ENCODE measurements around the gene ITGAL. TPM values are rescaled to one million over a fixed set of nuclear protein-coding genes. Genes with fewer than 3 reads are reported as not detected.

ITGAL gene
- total and polyA plus RNA-seq, 4 donors: 4.3 to 11.8 (median 6.9) TPM

DNA sequence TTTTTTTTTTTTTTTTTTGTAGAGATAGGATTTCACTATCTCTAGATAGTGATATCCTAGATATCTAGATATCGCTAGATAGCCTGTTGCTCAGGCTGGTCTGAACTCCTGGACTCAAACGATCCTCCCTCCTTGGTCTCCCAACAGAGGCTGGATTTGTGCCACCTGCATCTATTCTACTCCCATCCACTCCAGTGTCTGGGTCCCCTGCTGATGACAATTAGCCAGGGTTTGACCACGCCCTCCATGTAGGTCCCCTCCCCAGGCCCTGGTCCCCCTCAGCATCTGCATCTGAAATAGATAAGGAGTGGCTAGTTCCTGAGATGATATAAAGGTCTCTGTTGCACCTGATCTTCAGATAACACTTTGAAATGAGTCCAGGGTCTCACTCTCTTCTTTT is 96.7 kb downstream of the ITGAL start:
- no peak for DNase-seq (ENCODE audit: low spot score)
- TF ChIP-seq EGR1 (IDR thresholded peaks at IDR 0.05; ENCODE audit: low read depth in 2 of 2) (no peak), RAD21 (IDR thresholded peaks at IDR 0.05) (no peak), RXRA (IDR thresholded peaks at IDR 0.05) (no peak), NR2F2 (IDR thresholded peaks at IDR 0.05) (no peak), FOXA1 (IDR thresholded peaks at IDR 0.05) (no peak), JUND (IDR thresholded peaks at IDR 0.05) (no peak), HNF4A (conservative IDR thresholded peaks at IDR 0.05) (no peak), SP1 (IDR thresholded peaks at IDR 0.05) (no peak), YY1 (IDR thresholded peaks at IDR 0.05) (no peak), HNF4G (IDR thresholded peaks at IDR 0.05) (no peak), FOXA2 (IDR thresholded peaks at IDR 0.05) (no peak), TAF1 (conservative IDR thresholded peaks at IDR 0.05) (no peak), GABPA (IDR thresholded peaks at IDR 0.05 in 1 of 2, conservative IDR thresholded peaks at IDR 0.05 in 1 of 2) (no peak)
- TF ChIP-seq, protein P1, sequence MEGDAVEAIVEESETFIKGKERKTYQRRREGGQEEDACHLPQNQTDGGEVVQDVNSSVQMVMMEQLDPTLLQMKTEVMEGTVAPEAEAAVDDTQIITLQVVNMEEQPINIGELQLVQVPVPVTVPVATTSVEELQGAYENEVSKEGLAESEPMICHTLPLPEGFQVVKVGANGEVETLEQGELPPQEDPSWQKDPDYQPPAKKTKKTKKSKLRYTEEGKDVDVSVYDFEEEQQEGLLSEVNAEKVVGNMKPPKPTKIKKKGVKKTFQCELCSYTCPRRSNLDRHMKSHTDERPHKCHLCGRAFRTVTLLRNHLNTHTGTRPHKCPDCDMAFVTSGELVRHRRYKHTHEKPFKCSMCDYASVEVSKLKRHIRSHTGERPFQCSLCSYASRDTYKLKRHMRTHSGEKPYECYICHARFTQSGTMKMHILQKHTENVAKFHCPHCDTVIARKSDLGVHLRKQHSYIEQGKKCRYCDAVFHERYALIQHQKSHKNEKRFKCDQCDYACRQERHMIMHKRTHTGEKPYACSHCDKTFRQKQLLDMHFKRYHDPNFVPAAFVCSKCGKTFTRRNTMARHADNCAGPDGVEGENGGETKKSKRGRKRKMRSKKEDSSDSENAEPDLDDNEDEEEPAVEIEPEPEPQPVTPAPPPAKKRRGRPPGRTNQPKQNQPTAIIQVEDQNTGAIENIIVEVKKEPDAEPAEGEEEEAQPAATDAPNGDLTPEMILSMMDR (IDR thresholded peaks at IDR 0.05; ENCODE audit: low read depth, low read length, missing input control): no peak
- TF ChIP-seq, protein P2, sequence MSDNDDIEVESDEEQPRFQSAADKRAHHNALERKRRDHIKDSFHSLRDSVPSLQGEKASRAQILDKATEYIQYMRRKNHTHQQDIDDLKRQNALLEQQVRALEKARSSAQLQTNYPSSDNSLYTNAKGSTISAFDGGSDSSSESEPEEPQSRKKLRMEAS (IDR thresholded peaks at IDR 0.05): no peak
- TF ChIP-seq, protein P3, sequence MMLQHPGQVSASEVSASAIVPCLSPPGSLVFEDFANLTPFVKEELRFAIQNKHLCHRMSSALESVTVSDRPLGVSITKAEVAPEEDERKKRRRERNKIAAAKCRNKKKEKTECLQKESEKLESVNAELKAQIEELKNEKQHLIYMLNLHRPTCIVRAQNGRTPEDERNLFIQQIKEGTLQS (IDR thresholded peaks at IDR 0.05): no peak
- TF ChIP-seq, protein P4, sequence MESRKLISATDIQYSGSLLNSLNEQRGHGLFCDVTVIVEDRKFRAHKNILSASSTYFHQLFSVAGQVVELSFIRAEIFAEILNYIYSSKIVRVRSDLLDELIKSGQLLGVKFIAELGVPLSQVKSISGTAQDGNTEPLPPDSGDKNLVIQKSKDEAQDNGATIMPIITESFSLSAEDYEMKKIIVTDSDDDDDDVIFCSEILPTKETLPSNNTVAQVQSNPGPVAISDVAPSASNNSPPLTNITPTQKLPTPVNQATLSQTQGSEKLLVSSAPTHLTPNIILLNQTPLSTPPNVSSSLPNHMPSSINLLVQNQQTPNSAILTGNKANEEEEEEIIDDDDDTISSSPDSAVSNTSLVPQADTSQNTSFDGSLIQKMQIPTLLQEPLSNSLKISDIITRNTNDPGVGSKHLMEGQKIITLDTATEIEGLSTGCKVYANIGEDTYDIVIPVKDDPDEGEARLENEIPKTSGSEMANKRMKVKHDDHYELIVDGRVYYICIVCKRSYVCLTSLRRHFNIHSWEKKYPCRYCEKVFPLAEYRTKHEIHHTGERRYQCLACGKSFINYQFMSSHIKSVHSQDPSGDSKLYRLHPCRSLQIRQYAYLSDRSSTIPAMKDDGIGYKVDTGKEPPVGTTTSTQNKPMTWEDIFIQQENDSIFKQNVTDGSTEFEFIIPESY (IDR thresholded peaks at IDR 0.05): no peak
- no peaks in the 10 kb centered on the region for H3K27me3 ChIP-seq (ENCODE audit: control insufficient read depth in 4 of 4, insufficient read depth in 4 of 4, low read length in 3 of 4)
- H3K27ac ChIP-seq (ENCODE audit: low read depth in 1 of 2, low read length in 2 of 2): no peak overlapping the region
- 98% methylated on average over 3 of the region's 3 CpGs for WGBS
- no peaks in the 10 kb centered on the region for H3K9me3 ChIP-seq (ENCODE audit: control insufficient read depth in 4 of 4, low read length in 3 of 4)
- peaks cover 3 to 20% (median 13%) of the 10 kb centered on the region in 4 donors for H3K4me1 ChIP-seq (ENCODE audit: control insufficient read depth in 4 of 4, insufficient read depth in 4 of 4, low read length in 3 of 4)
- no peak overlapping the region for H3K4me3 ChIP-seq (ENCODE audit: low read depth in 1 of 3, low read length in 3 of 3)
- no peak overlapping the region for H3K9ac ChIP-seq (ENCODE audit: low read depth in 1 of 2, low read length in 2 of 2)
- peaks cover 0 to 1% (median 0%) of the 10 kb centered on the region in 4 donors for H3K36me3 ChIP-seq (ENCODE audit: control insufficient read depth in 4 of 4, insufficient read depth in 3 of 4, low read depth in 1 of 4, low read length in 3 of 4)

DNA sequence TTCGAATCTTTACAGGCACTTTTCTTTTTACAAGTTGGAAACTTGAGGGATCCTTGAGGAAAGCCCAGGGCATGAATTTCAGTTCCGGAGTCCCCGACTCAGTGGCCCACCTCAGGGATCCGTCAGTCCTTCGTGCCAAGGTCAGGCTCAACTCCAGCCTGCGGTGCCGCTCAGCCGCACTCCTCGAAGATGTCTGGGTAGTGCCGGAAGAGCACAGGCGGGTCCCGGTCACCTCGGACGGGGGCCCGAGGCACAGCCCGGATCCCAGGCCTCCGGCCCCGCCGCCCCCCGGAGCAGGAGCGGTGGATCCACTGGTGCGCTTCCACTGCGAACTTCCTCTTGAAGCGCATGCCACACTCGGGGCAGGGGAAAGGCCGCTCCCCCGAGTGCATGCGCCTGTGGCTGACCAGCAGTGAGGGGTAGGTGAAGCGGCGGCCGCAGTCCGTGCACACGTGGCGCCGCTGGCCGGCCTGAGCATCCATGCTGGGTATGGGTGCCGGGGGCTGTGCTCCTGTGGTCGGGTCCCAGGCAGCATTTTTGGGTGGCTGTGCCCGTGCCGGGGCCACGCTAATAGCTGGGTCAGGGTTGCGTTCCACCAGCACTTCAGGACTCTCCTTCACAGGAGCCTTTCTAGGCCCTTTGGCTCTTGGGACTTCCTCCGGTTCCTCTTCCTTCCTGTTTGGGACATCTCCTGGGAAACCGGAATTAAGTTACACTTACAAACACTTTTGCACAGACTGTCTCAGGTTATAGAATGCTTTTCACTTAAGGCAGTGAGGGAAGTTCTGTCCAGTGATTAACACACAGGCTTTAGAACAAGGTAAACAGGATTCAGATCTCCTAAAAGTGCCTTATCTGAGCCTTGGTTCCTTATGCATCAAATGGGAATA is 97.4 kb downstream of the ITGAL start:
- Histone ChIP-seq H3K9ac (ENCODE audit: low read depth in 1 of 2, low read length in 2 of 2) (no peak overlapping the region), H3K27ac (ENCODE audit: low read depth in 1 of 2, low read length in 2 of 2) (peak overlapping the region in 1 of 2 donors; percentile 40), H3K4me3 (ENCODE audit: low read depth in 1 of 3, low read length in 3 of 3) (no peak overlapping the region), H3K36me3 (ENCODE audit: control insufficient read depth in 4 of 4, insufficient read depth in 3 of 4, low read depth in 1 of 4, low read length in 3 of 4) (peaks cover 0 to 1% (median 0%) of the 10 kb centered on the region in 4 donors), H3K9me3 (ENCODE audit: control insufficient read depth in 4 of 4, low read length in 3 of 4) (no peaks in the 10 kb centered on the region), H3K4me1 (ENCODE audit: control insufficient read depth in 4 of 4, insufficient read depth in 4 of 4, low read length in 3 of 4) (peaks cover 3 to 20% (median 13%) of the 10 kb centered on the region in 4 donors), H3K27me3 (ENCODE audit: control insufficient read depth in 4 of 4, insufficient read depth in 4 of 4, low read length in 3 of 4) (no peaks in the 10 kb centered on the region)
- DNase-seq (ENCODE audit: low spot score): no peak
- WGBS: 87% methylated on average over 44 of the region's 44 CpGs
- TF ChIP-seq TAF1 (conservative IDR thresholded peaks at IDR 0.05) (no peak), RXRA (IDR thresholded peaks at IDR 0.05) (no peak), HNF4A (conservative IDR thresholded peaks at IDR 0.05) (no peak), NR2F2 (IDR thresholded peaks at IDR 0.05) (no peak), FOXA2 (IDR thresholded peaks at IDR 0.05) (no peak), YY1 (IDR thresholded peaks at IDR 0.05) (no peak), HNF4G (IDR thresholded peaks at IDR 0.05) (no peak), JUND (IDR thresholded peaks at IDR 0.05) (no peak), SP1 (IDR thresholded peaks at IDR 0.05) (no peak)
- TF ChIP-seq, protein P2 (IDR thresholded peaks at IDR 0.05): no peak
- TF ChIP-seq, protein P4 (IDR thresholded peaks at IDR 0.05): no peak
- TF ChIP-seq, protein P1 (IDR thresholded peaks at IDR 0.05; ENCODE audit: low read depth, low read length, missing input control): no peak
